ENCODE data around the gene ST3GAL4. TPM values are rescaled to one million over a fixed set of nuclear protein-coding genes. Genes with fewer than 3 reads are reported as not detected.
A peak's percentile ranks its signal among the peaks of the same experiment; 100 is the strongest.

ST3GAL4 gene
- 27.1 and 32.0 TPM in 2 replicates for polyA plus RNA-seq (2012; rRNA removed)
- polyA plus RNA-seq (2012; cell fraction: cytosol; rRNA removed): 20.6 and 30.3 TPM in 2 replicates
- 23.7 and 26.9 TPM in 2 replicates for polyA plus RNA-seq (2012; cell fraction: nucleus; rRNA removed)

- Histone ChIP-seq H3K79me2 (ENCODE audit: insufficient read depth) (peaks cover 91% of the 10 kb centered on the region), H3K9ac (peak within 1 kb of the TSS; percentile 93), H4K20me1 (ENCODE audit: insufficient read depth) (no peaks in the 10 kb centered on the region), H3K27ac (ENCODE audit: low read depth in 2 of 2, low read length in 1 of 2) (peak within 1 kb of the TSS; percentile 59 to 78), H3K27me3 (ENCODE audit: insufficient read depth) (no peaks in the 10 kb centered on the region), H3K9me2 (no peaks in the 10 kb centered on the region), H2AFZ (ENCODE audit: low read depth) (peak within 1 kb of the TSS; percentile 83; the same call in 1 of the 2 replicates), H3K9me3 (no peaks in the 10 kb centered on the region), H3K36me3 (replicated peaks in 1 of 2; ENCODE audit: control insufficient read depth in 1 of 2, insufficient read depth in 2 of 2, low read length in 1 of 2) (peaks cover 2 to 10% of the 10 kb centered on the region in 2 experiments), H3K4me3 (ENCODE audit: low read depth in 2 of 2, low read length in 1 of 2) (peak within 1 kb of the TSS; percentile 73 to 89), H3F3A (replicated peaks; ENCODE audit: insufficient read depth) (peaks cover 9% of the 10 kb centered on the region), H3K4me1 (ENCODE audit: control insufficient read depth in 1 of 2, insufficient read depth in 2 of 2, low read depth in 1 of 2, low read length in 1 of 2) (peaks cover 45 to 47% of the 10 kb centered on the region in 2 experiments; a peak in 2 of 4 replicates), H3K4me2 (peak within 1 kb of the TSS; percentile 99)
- DNase-seq: peak; percentile 100
- no peak for TF ChIP-seq USF2 (IDR thresholded peaks at IDR 0.05; ENCODE audit: borderline replicate concordance, low read depth, low read length)
- TF ChIP-seq YY1 (IDR thresholded peaks at IDR 0.05; ENCODE audit: low read depth): no peak
- no peak for TF ChIP-seq GABPA (IDR thresholded peaks at IDR 0.05; ENCODE audit: low read depth)
- peak; percentile 38 for TF ChIP-seq CHD2 (IDR thresholded peaks at IDR 0.05; ENCODE audit: low read length, partially characterized antibody)
- peak; percentile 43; the same call in 1 of the 2 replicates for TF ChIP-seq TAF1 (IDR thresholded peaks at IDR 0.05; ENCODE audit: borderline replicate concordance, low read depth, low read length)
- TF ChIP-seq SMC3 (IDR thresholded peaks at IDR 0.05; ENCODE audit: low read depth, low read length): no peak
- peak; percentile 50; the same call in 1 of the 2 replicates for TF ChIP-seq MAX (IDR thresholded peaks at IDR 0.05; ENCODE audit: low read depth)
- TF ChIP-seq POLR2AphosphoS5 (IDR thresholded peaks at IDR 0.05; ENCODE audit: low read depth, low read length): peak; percentile 69
- 0 out of 2 replicates have a peak, but pooled peaks have one; percentile 10 for TF ChIP-seq MXI1 (IDR thresholded peaks at IDR 0.05; ENCODE audit: low read depth, low read length)
- no peak for TF ChIP-seq RAD21 (IDR thresholded peaks at IDR 0.05; ENCODE audit: low read length)
- TF ChIP-seq NFIC (IDR thresholded peaks at IDR 0.05; ENCODE audit: borderline replicate concordance): no peak
- peak; percentile 63 for TF ChIP-seq NRF1 (IDR thresholded peaks at IDR 0.05; ENCODE audit: low read depth, low read length)
- no peak; the same call in 1 of the 2 replicates for TF ChIP-seq TCF12 (IDR thresholded peaks at IDR 0.05)
- ChIA-PET CTCF (interaction anchor here (1.1 to 1.7 kb wide), 3 partner anchors 43 to 87 kb away, joined by 4 read pairs; no protein-coding TSS in a partner anchor), POLR2A (interaction anchor here (0.6 to 1.1 kb wide), 3 partner anchors 16 to 48 kb away, joined by 3 read pairs; no protein-coding TSS in a partner anchor)
- WGBS (ENCODE audit: low lambda C conversion rate): 1% methylated on average over 31 of the region's 71 CpGs
These were observed at the start of gene ST3GAL4 for GRCh38 chr11:126355324-126355925. Gene ST3GAL4, plus strand, starts transcription at chr11:126355686. Its CDS starts 50,470 bp downstream, at chr11:126406156.

GRCh38 chr11:126305699-126306098, 49.8 kb upstream of the ST3GAL4 start:
- Histone ChIP-seq H3K79me2 (ENCODE audit: insufficient read depth) (peaks cover 38% of the 10 kb centered on the region), H4K20me1 (ENCODE audit: insufficient read depth) (no peaks in the 10 kb centered on the region), H3K9me3 (no peaks in the 10 kb centered on the region), H3K4me3 (ENCODE audit: low read depth in 2 of 2, low read length in 1 of 2) (no peak overlapping the region; a peak in 1 of 4 replicates), H3F3A (replicated peaks; ENCODE audit: insufficient read depth) (peaks cover 26% of the 10 kb centered on the region), H3K27me3 (ENCODE audit: insufficient read depth) (no peaks in the 10 kb centered on the region), H3K9ac (no peak overlapping the region), H3K4me1 (ENCODE audit: control insufficient read depth in 1 of 2, insufficient read depth in 2 of 2, low read depth in 1 of 2, low read length in 1 of 2) (peaks cover under 1 to 11% of the 10 kb centered on the region in 2 experiments; a peak in 3 of 4 replicates), H3K9me2 (no peaks in the 10 kb centered on the region), H3K27ac (ENCODE audit: low read depth in 2 of 2, low read length in 1 of 2) (no peak overlapping the region), H3K36me3 (replicated peaks in 1 of 2; ENCODE audit: control insufficient read depth in 1 of 2, insufficient read depth in 2 of 2, low read length in 1 of 2) (peaks cover 0 to 5% of the 10 kb centered on the region in 2 experiments), H3K4me2 (no peak overlapping the region), H2AFZ (ENCODE audit: low read depth) (no peak overlapping the region; the same call in 1 of the 2 replicates)
- CTCF ChIA-PET: interaction anchor here (1.2 to 10.0 kb wide), 3 partner anchors 178 to 304 kb away, joined by 3 to 172 read pairs (median 3); no protein-coding TSS in a partner anchor
- POLR2A ChIA-PET: no interaction called here
- TF ChIP-seq NRF1 (IDR thresholded peaks at IDR 0.05; ENCODE audit: low read depth, low read length) (no peak), POLR2AphosphoS5 (IDR thresholded peaks at IDR 0.05; ENCODE audit: low read depth, low read length) (no peak), FOSL2 (IDR thresholded peaks at IDR 0.05; ENCODE audit: borderline replicate concordance, low read depth) (no peak), SMC3 (IDR thresholded peaks at IDR 0.05; ENCODE audit: low read depth, low read length) (no peak), MAX (IDR thresholded peaks at IDR 0.05; ENCODE audit: low read depth) (no peak), TCF12 (IDR thresholded peaks at IDR 0.05) (no peak), FOXM1 (IDR thresholded peaks at IDR 0.05; ENCODE audit: low read depth) (no peak), SIN3A (IDR thresholded peaks at IDR 0.05; ENCODE audit: borderline replicate concordance, low read depth, low read length) (no peak), TAF1 (IDR thresholded peaks at IDR 0.05; ENCODE audit: borderline replicate concordance, low read depth, low read length) (no peak), USF2 (IDR thresholded peaks at IDR 0.05; ENCODE audit: borderline replicate concordance, low read depth, low read length) (no peak), EP300 (IDR thresholded peaks at IDR 0.05; ENCODE audit: borderline replicate concordance in 1 of 2, low read depth in 1 of 2, low read length in 1 of 2) (no peak), CTCF (IDR thresholded peaks at IDR 0.05) (no peak), RFX5 (IDR thresholded peaks at IDR 0.05; ENCODE audit: low read length) (no peak), GATA2 (CRISPR knock-in tag; IDR thresholded peaks at IDR 0.05) (no peak), GABPA (IDR thresholded peaks at IDR 0.05; ENCODE audit: low read depth) (no peak), MEF2A (IDR thresholded peaks at IDR 0.05; ENCODE audit: borderline replicate concordance, low read depth) (no peak)
- DNase-seq: no peak
- WGBS (ENCODE audit: low lambda C conversion rate): 87% methylated on average over 4 of the region's 4 CpGs
